Sciatic nerve (tissue), 2 donors: Measurements from ENCODE around the gene TXNL4A. TPM values are rescaled to one million over a fixed set of nuclear protein-coding genes. Genes with fewer than 3 reads are reported as not detected.

Experiments
- ATAC-seq: fragments of 200-7000 bp; cut with Tn5 transposase; one replicate; pipeline ENCODE4 v1.9.1; 2020; ENCODE audit warnings: mild to moderate bottlenecking, moderate library complexity
- DNase-seq: peaks from one replicate; pipeline ENCODE4 v3.0.0-alpha.2; 2020; ENCODE audit warnings: low spot score
- intact Hi-C: fragments of 100-400 bp; cut with DNase I; formaldehyde crosslinking; loops from one replicate; pipeline ENCODE4 v1.14.2; 2022
- total RNA-seq: library from RNA; stranded (reverse); fragmentation: NEBNext Ultra II Directional; extraction: Animal tissue kit (Norgen Biotek cat#: 25700); gene quantifications from one replicate; pipeline ENCODE4 v1.2.1, GENCODE V29; 2021
- donor health status: DM: no; HTN: no; CAD: no.
- donor health status: DM: no; HTN: no; CAD: no.

Gene TXNL4A
- total RNA-seq, 1 donor from 2014 or later, result 71.7 TPM

- DNase-seq (peak; percentile 48), ATAC-seq (no peak)
- intact Hi-C loops, result no loop called here
Observed at GRCh38 chr18:79926715-79927606, 61.4 kb downstream of the TXNL4A start.

GRCh38 chr18:79926306-79926705, 62.1 kb downstream of the TXNL4A start:
- intact Hi-C loops, result no loop called here
- DNase-seq (peak; percentile 42), ATAC-seq (no peak)

GRCh38 chr18:79924814-79925731, 63.3 kb downstream of the TXNL4A start:
- DNase-seq (peak; percentile 66), ATAC-seq (peak; percentile 90)
- intact Hi-C loops, result no loop called here

- ATAC-seq (no peak), DNase-seq (peak; percentile 42)
- intact Hi-C loops, result no loop called here
Observed at GRCh38 chr18:79923896-79924585, 64.3 kb downstream of the TXNL4A start.

- peak; percentile 47 for DNase-seq
Observed at GRCh38 chr18:79922971-79923411, 65.4 kb downstream of the TXNL4A start.

GRCh38 chr18:79921984-79922965, 66.1 kb downstream of the TXNL4A start:
- intact Hi-C loops, result no loop called here
- DNase-seq (peak; percentile 45), ATAC-seq (no peak)

More at GRCh38 chr18:79922971-79923411, 65.4 kb downstream of the TXNL4A start:
- ATAC-seq, result no peak
- intact Hi-C loops, result no loop called here

Other genes starting within 250 kb of the TXNL4A start
- gene KCNG2, start 190.6 kb downstream of the TXNL4A start, total RNA-seq, result 0.22 TPM
- gene SLC66A2, start 36.9 kb downstream of the TXNL4A start, total RNA-seq, result 65.2 TPM
- gene HSBP1L1, start 23.9 kb downstream of the TXNL4A start, total RNA-seq, result 16.9 TPM
- gene RBFA, start 45.9 kb upstream of the TXNL4A start, total RNA-seq, result 23.8 TPM
- 21.0 TPM for gene ADNP2, start 120.7 kb upstream of the TXNL4A start, total RNA-seq